ENCODE data around the gene SIX2. TPM values are rescaled to one million over a fixed set of nuclear protein-coding genes. Genes with fewer than 3 reads are reported as not detected.
A peak's percentile ranks its signal among the peaks of the same experiment; 100 is the strongest.

The SIX2 gene
- polyA plus RNA-seq, 1 donor (not counting 4 experiments of a cell fraction or from before 2014, with no cell fraction given) = not detected

DNA sequence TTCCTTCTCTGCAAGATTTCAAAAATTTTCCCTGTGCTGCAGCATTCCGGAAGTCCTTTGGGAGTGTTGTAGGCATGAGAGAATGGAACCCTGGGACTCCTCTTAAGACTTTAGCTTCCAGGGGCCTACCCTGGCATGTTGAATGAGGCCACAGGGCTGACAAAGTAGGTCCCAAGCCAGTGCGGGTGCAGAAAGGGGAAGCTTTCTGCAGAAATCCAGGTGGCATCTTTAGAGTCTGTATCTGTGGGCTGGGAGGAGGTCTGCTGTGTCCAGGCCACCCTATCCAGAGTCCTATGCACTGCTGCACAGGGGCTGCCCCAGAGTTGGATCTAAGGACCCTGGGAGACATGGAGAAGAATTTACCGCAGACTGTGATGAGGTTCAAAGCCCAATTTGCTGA is 1.9 kb upstream of the SIX2 start:
- Histone ChIP-seq H3K27ac (ENCODE audit: control insufficient read depth, insufficient read depth, low read length) (no peak overlapping the region), H3K4me3 (ENCODE audit: control insufficient read depth in 2 of 3, extremely low read depth in 1 of 3, insufficient read depth in 2 of 3, low read depth in 1 of 3, low read length in 3 of 3) (no peak overlapping the region), H3K27me3 (ENCODE audit: control insufficient read depth, extremely low read depth, insufficient read depth, low read length) (peaks cover 96% of the 10 kb centered on the region), H2AFZ (ENCODE audit: control insufficient read depth, low read length) (no peak overlapping the region), H3K9ac (ENCODE audit: control insufficient read depth, extremely low read depth, insufficient read depth, low read length) (no peak overlapping the region), H3K36me3 (ENCODE audit: control insufficient read depth in 2 of 2, extremely low read depth in 1 of 2, insufficient read depth in 2 of 2, low read length in 2 of 2) (no peaks in the 10 kb centered on the region), H3K4me2 (ENCODE audit: control insufficient read depth, extremely low read depth, insufficient read depth, low read depth, low read length) (no peak overlapping the region), H3K79me2 (ENCODE audit: control insufficient read depth, insufficient read depth, low read length) (no peaks in the 10 kb centered on the region), H3K4me1 (ENCODE audit: control insufficient read depth, extremely low read depth, insufficient read depth, low read length) (peaks cover 13% of the 10 kb centered on the region), H4K20me1 (ENCODE audit: control insufficient read depth, extremely low read depth, insufficient read depth, low read length) (peaks cover 2% of the 10 kb centered on the region), H3K9me1 (ENCODE audit: control insufficient read depth, extremely low read depth, insufficient read depth, low read length) (no peaks in the 10 kb centered on the region), H3K9me3 (ENCODE audit: control insufficient read depth, low read depth, low read length) (no peaks in the 10 kb centered on the region)
- dilution Hi-C loops (cut with MboI; ENCODE audit: extremely low pct_ligation_motif_present, low sequenced_read_pairs) = no loop called here
- no peak for DNase-seq (ENCODE audit: low read depth, low spot score)
- no peak for FAIRE-seq
- TF ChIP-seq, protein P1, sequence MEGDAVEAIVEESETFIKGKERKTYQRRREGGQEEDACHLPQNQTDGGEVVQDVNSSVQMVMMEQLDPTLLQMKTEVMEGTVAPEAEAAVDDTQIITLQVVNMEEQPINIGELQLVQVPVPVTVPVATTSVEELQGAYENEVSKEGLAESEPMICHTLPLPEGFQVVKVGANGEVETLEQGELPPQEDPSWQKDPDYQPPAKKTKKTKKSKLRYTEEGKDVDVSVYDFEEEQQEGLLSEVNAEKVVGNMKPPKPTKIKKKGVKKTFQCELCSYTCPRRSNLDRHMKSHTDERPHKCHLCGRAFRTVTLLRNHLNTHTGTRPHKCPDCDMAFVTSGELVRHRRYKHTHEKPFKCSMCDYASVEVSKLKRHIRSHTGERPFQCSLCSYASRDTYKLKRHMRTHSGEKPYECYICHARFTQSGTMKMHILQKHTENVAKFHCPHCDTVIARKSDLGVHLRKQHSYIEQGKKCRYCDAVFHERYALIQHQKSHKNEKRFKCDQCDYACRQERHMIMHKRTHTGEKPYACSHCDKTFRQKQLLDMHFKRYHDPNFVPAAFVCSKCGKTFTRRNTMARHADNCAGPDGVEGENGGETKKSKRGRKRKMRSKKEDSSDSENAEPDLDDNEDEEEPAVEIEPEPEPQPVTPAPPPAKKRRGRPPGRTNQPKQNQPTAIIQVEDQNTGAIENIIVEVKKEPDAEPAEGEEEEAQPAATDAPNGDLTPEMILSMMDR (optimal IDR thresholded peaks at IDR 0.05 in 1 of 3, IDR thresholded peaks at IDR 0.05 in 1 of 3, conservative IDR thresholded peaks at IDR 0.05 in 1 of 3; ENCODE audit: extremely low read depth in 1 of 3, insufficient read depth in 2 of 3, low read length in 3 of 3) = no peak
- TF ChIP-seq EZH2 (IDR thresholded peaks at IDR 0.05; ENCODE audit: low read length) = no peak

DNA sequence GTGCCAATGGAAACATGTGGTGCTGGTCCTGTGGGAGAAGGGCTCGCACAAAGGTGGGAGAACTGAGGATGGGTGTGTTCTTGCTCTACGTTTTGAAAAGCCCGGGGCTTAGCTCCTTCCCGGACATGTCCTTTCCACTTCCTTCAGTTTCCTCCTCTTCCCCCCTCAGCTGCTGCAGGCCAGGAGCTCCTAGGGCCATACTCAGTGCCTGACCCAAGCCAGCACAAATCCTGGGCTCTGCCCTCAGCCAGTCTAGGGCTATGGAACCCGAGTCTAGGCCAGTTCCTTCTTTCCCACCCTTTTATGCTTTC is 1.4 kb upstream of the SIX2 start:
- no peak overlapping the region for H2AFZ ChIP-seq (ENCODE audit: control insufficient read depth, low read length)
- H4K20me1 ChIP-seq (ENCODE audit: control insufficient read depth, extremely low read depth, insufficient read depth, low read length) = peaks cover 2% of the 10 kb centered on the region
- peak overlapping the region; percentile 94 for H3K4me2 ChIP-seq (ENCODE audit: control insufficient read depth, extremely low read depth, insufficient read depth, low read depth, low read length)
- H3K36me3 ChIP-seq (ENCODE audit: control insufficient read depth in 2 of 2, extremely low read depth in 1 of 2, insufficient read depth in 2 of 2, low read length in 2 of 2) = no peaks in the 10 kb centered on the region
- H3K9me1 ChIP-seq (ENCODE audit: control insufficient read depth, extremely low read depth, insufficient read depth, low read length) = no peaks in the 10 kb centered on the region
- H3K27me3 ChIP-seq (ENCODE audit: control insufficient read depth, extremely low read depth, insufficient read depth, low read length) = peaks cover 96% of the 10 kb centered on the region
- FAIRE-seq (no peak), DNase-seq (ENCODE audit: low read depth, low spot score) (no peak)
- dilution Hi-C loops (cut with MboI; ENCODE audit: extremely low pct_ligation_motif_present, low sequenced_read_pairs) = no loop called here
- H3K4me1 ChIP-seq (ENCODE audit: control insufficient read depth, extremely low read depth, insufficient read depth, low read length) = peaks cover 13% of the 10 kb centered on the region
- H3K9me3 ChIP-seq (ENCODE audit: control insufficient read depth, low read depth, low read length) = no peaks in the 10 kb centered on the region
- H3K79me2 ChIP-seq (ENCODE audit: control insufficient read depth, insufficient read depth, low read length) = no peaks in the 10 kb centered on the region
- no peak overlapping the region for H3K9ac ChIP-seq (ENCODE audit: control insufficient read depth, extremely low read depth, insufficient read depth, low read length)
- TF ChIP-seq, protein P1 (optimal IDR thresholded peaks at IDR 0.05 in 1 of 3, IDR thresholded peaks at IDR 0.05 in 1 of 3, conservative IDR thresholded peaks at IDR 0.05 in 1 of 3; ENCODE audit: extremely low read depth in 1 of 3, insufficient read depth in 2 of 3, low read length in 3 of 3) = no peak
- TF ChIP-seq EZH2 (IDR thresholded peaks at IDR 0.05; ENCODE audit: low read length) = peak; percentile 18
- H3K4me3 ChIP-seq (ENCODE audit: control insufficient read depth in 2 of 3, extremely low read depth in 1 of 3, insufficient read depth in 2 of 3, low read depth in 1 of 3, low read length in 3 of 3) = no peak overlapping the region
- H3K27ac ChIP-seq (ENCODE audit: control insufficient read depth, insufficient read depth, low read length) = no peak overlapping the region

Data from keratinocyte (primary cell).